Measurements from ENCODE around the gene DET1.
A peak's percentile ranks its signal among the peaks of the same experiment; 100 is the strongest.
"Not testable (repeated sequence)": the region's sequence is repeated elsewhere in the genome, so short reads cannot be mapped to it uniquely, and the experiment has no call there.

DET1 gene

GRCh38 chr15:88546248-88547129 is at the start of gene DET1:
Gene DET1, minus strand, starts transcription at chr15:88546681. Its CDS starts 14,976 bp downstream, at chr15:88531705.
- H3K9me3 Mint-ChIP-seq: no peaks in the 10 kb centered on the region
- no peaks in the 10 kb centered on the region for H3K4me1 Mint-ChIP-seq (ENCODE audit: low read depth)
- peak within 1 kb of the TSS; percentile 80 for H3K4me3 Mint-ChIP-seq
- peak within 1 kb of the TSS; percentile 83 for H3K27ac Mint-ChIP-seq
- H3K36me3 Mint-ChIP-seq (ENCODE audit: low read depth): no peaks in the 10 kb centered on the region
- no peaks in the 10 kb centered on the region for H3K27me3 Mint-ChIP-seq
- intact Hi-C loops (cut with micrococcal nuclease): loop anchor here (1.0 to 5.0 kb wide), 2 partner anchors 76 to 79 kb away; partner anchors contain the start of genes AEN, MRPL46 and MRPS11

GRCh38 chr15:88591384-88591783 is 44.9 kb upstream of the DET1 start:
- no peaks in the 10 kb centered on the region for H3K9me3 Mint-ChIP-seq
- no peaks in the 10 kb centered on the region for H3K4me1 Mint-ChIP-seq (ENCODE audit: low read depth)
- peaks cover 7% of the 10 kb centered on the region for H3K27me3 Mint-ChIP-seq
- no peak overlapping the region for H3K27ac Mint-ChIP-seq
- H3K36me3 Mint-ChIP-seq (ENCODE audit: low read depth): no peaks in the 10 kb centered on the region
- no peak overlapping the region for H3K4me3 Mint-ChIP-seq
- intact Hi-C loops (cut with micrococcal nuclease): no loop called here

GRCh38 chr15:88590759-88591158 is 44.3 kb upstream of the DET1 start:
- no peaks in the 10 kb centered on the region for H3K9me3 Mint-ChIP-seq
- H3K27me3 Mint-ChIP-seq: peaks cover 7% of the 10 kb centered on the region
- no peaks in the 10 kb centered on the region for H3K36me3 Mint-ChIP-seq (ENCODE audit: low read depth)
- intact Hi-C loops (cut with micrococcal nuclease): no loop called here
- H3K27ac Mint-ChIP-seq: no peak overlapping the region
- no peaks in the 10 kb centered on the region for H3K4me1 Mint-ChIP-seq (ENCODE audit: low read depth)
- no peak overlapping the region for H3K4me3 Mint-ChIP-seq

GRCh38 chr15:88586401-88587162 is 40.1 kb upstream of the DET1 start:
- no peak overlapping the region for H3K4me3 Mint-ChIP-seq
- H3K9me3 Mint-ChIP-seq: no peaks in the 10 kb centered on the region
- H3K27me3 Mint-ChIP-seq: peaks cover 5% of the 10 kb centered on the region
- no peak overlapping the region for H3K27ac Mint-ChIP-seq
- no peaks in the 10 kb centered on the region for H3K36me3 Mint-ChIP-seq (ENCODE audit: low read depth)
- intact Hi-C loops (cut with micrococcal nuclease): no loop called here
- no peaks in the 10 kb centered on the region for H3K4me1 Mint-ChIP-seq (ENCODE audit: low read depth)

- no peak overlapping the region for H3K27ac Mint-ChIP-seq
- H3K27me3 Mint-ChIP-seq: no peaks in the 10 kb centered on the region
- no peaks in the 10 kb centered on the region for H3K36me3 Mint-ChIP-seq (ENCODE audit: low read depth)
- H3K4me1 Mint-ChIP-seq (ENCODE audit: low read depth): no peaks in the 10 kb centered on the region
- intact Hi-C loops (cut with micrococcal nuclease): no loop called here
- H3K9me3 Mint-ChIP-seq: no peaks in the 10 kb centered on the region
- no peak overlapping the region for H3K4me3 Mint-ChIP-seq
Measured at GRCh38 chr15:88580532-88580931, 34.1 kb upstream of the DET1 start.

- Mint-ChIP-seq H3K36me3 (ENCODE audit: low read depth) (no peaks in the 10 kb centered on the region), H3K27ac (no peak overlapping the region), H3K27me3 (no peaks in the 10 kb centered on the region), H3K9me3 (no peaks in the 10 kb centered on the region), H3K4me3 (no peak overlapping the region), H3K4me1 (ENCODE audit: low read depth) (no peaks in the 10 kb centered on the region)
- intact Hi-C loops (cut with micrococcal nuclease): no loop called here
Measured at GRCh38 chr15:88579322-88579721, 32.8 kb upstream of the DET1 start.

- no peaks in the 10 kb centered on the region for H3K36me3 Mint-ChIP-seq (ENCODE audit: low read depth)
- no peak overlapping the region for H3K27ac Mint-ChIP-seq
- no peaks in the 10 kb centered on the region for H3K9me3 Mint-ChIP-seq
- intact Hi-C loops (cut with micrococcal nuclease): no loop called here
- no peaks in the 10 kb centered on the region for H3K4me1 Mint-ChIP-seq (ENCODE audit: low read depth)
- H3K4me3 Mint-ChIP-seq: no peak overlapping the region
- H3K27me3 Mint-ChIP-seq: peaks cover 3% of the 10 kb centered on the region
Measured at GRCh38 chr15:88574655-88575054, 28.2 kb upstream of the DET1 start.

GRCh38 chr15:88574077-88574476 is 27.6 kb upstream of the DET1 start:
- H3K9me3 Mint-ChIP-seq: no peaks in the 10 kb centered on the region

GRCh38 chr15:88571852-88572259 is 25.4 kb upstream of the DET1 start:
- Mint-ChIP-seq H3K36me3 (ENCODE audit: low read depth) (no peaks in the 10 kb centered on the region), H3K4me1 (ENCODE audit: low read depth) (no peaks in the 10 kb centered on the region), H3K27ac (no peak overlapping the region), H3K27me3 (peaks cover 3% of the 10 kb centered on the region), H3K4me3 (no peak overlapping the region), H3K9me3 (no peaks in the 10 kb centered on the region)
- intact Hi-C loops (cut with micrococcal nuclease): no loop called here

More at GRCh38 chr15:88574077-88574476, 27.6 kb upstream of the DET1 start:
- no peak overlapping the region for H3K27ac Mint-ChIP-seq
- peaks cover 3% of the 10 kb centered on the region for H3K27me3 Mint-ChIP-seq
- intact Hi-C loops (cut with micrococcal nuclease): no loop called here
- no peak overlapping the region for H3K4me3 Mint-ChIP-seq
- no peaks in the 10 kb centered on the region for H3K4me1 Mint-ChIP-seq (ENCODE audit: low read depth)
- no peaks in the 10 kb centered on the region for H3K36me3 Mint-ChIP-seq (ENCODE audit: low read depth)

GRCh38 chr15:88571153-88571851 is 24.8 kb upstream of the DET1 start:
- intact Hi-C loops (cut with micrococcal nuclease): no loop called here
- Mint-ChIP-seq H3K27me3 (peaks cover 3% of the 10 kb centered on the region), H3K4me3 (no peak overlapping the region), H3K4me1 (ENCODE audit: low read depth) (no peaks in the 10 kb centered on the region), H3K27ac (no peak overlapping the region), H3K9me3 (no peaks in the 10 kb centered on the region), H3K36me3 (ENCODE audit: low read depth) (no peaks in the 10 kb centered on the region)

GRCh38 chr15:88568589-88568988 is 22.1 kb upstream of the DET1 start:
- Mint-ChIP-seq H3K27me3 (peaks cover 3% of the 10 kb centered on the region), H3K9me3 (no peaks in the 10 kb centered on the region), H3K27ac (no peak overlapping the region), H3K36me3 (ENCODE audit: low read depth) (no peaks in the 10 kb centered on the region), H3K4me1 (ENCODE audit: low read depth) (no peaks in the 10 kb centered on the region), H3K4me3 (no peak overlapping the region)
- intact Hi-C loops (cut with micrococcal nuclease): no loop called here

- Mint-ChIP-seq H3K27me3 (no peaks in the 10 kb centered on the region), H3K9me3 (peaks cover 10% of the 10 kb centered on the region), H3K27ac (no peak overlapping the region), H3K4me1 (ENCODE audit: low read depth) (no peaks in the 10 kb centered on the region), H3K4me3 (no peak overlapping the region), H3K36me3 (ENCODE audit: low read depth) (no peaks in the 10 kb centered on the region)
- intact Hi-C loops (cut with micrococcal nuclease): no loop called here
Measured at GRCh38 chr15:88564741-88565140, 18.3 kb upstream of the DET1 start.

- H3K4me1 Mint-ChIP-seq (ENCODE audit: low read depth): no peaks in the 10 kb centered on the region
- no peaks in the 10 kb centered on the region for H3K36me3 Mint-ChIP-seq (ENCODE audit: low read depth)
- H3K27me3 Mint-ChIP-seq: no peaks in the 10 kb centered on the region
- no peak overlapping the region for H3K4me3 Mint-ChIP-seq
- H3K9me3 Mint-ChIP-seq: peaks cover 16% of the 10 kb centered on the region
- intact Hi-C loops (cut with micrococcal nuclease): no loop called here
- H3K27ac Mint-ChIP-seq: no peak overlapping the region
Measured at GRCh38 chr15:88563638-88564037, 17.2 kb upstream of the DET1 start.

- H3K27ac Mint-ChIP-seq; intact Hi-C loops (cut with micrococcal nuclease); H3K36me3 Mint-ChIP-seq (ENCODE audit: low read depth); H3K4me3 Mint-ChIP-seq; H3K27me3 Mint-ChIP-seq; H3K4me1 Mint-ChIP-seq (ENCODE audit: low read depth): not testable (repeated sequence)
- H3K9me3 Mint-ChIP-seq: peaks cover 35% of the 10 kb centered on the region
Measured at GRCh38 chr15:88559565-88559964, 13.1 kb upstream of the DET1 start.

Data from dendritic cell treated with granulocyte-macrophage colony-stimulating factor and Interleukin-4, amounts not matched to agents 40 ng/mL and 50 ng/mL, for 4 days (primary cell).